Measurements from ENCODE around the gene AZU1. TPM values are rescaled to one million over a fixed set of nuclear protein-coding genes. Genes with fewer than 3 reads are reported as not detected.

Gene AZU1
- total and polyA plus RNA-seq, 8 donors: 0.53 to 1.5 (median 0.77) TPM; not detected in 4

GRCh38 chr19:861141-861755 is 33.6 kb downstream of the AZU1 start:
- peak overlapping the region; percentile 38 to 48 (median 42) for H3K4me3 ChIP-seq
- H3K36me3 ChIP-seq: no peaks in the 10 kb centered on the region
- intact Hi-C loops (cut with DNase I; ENCODE audit: low total_unique reads): no loop called here
- TF ChIP-seq, protein P1, sequence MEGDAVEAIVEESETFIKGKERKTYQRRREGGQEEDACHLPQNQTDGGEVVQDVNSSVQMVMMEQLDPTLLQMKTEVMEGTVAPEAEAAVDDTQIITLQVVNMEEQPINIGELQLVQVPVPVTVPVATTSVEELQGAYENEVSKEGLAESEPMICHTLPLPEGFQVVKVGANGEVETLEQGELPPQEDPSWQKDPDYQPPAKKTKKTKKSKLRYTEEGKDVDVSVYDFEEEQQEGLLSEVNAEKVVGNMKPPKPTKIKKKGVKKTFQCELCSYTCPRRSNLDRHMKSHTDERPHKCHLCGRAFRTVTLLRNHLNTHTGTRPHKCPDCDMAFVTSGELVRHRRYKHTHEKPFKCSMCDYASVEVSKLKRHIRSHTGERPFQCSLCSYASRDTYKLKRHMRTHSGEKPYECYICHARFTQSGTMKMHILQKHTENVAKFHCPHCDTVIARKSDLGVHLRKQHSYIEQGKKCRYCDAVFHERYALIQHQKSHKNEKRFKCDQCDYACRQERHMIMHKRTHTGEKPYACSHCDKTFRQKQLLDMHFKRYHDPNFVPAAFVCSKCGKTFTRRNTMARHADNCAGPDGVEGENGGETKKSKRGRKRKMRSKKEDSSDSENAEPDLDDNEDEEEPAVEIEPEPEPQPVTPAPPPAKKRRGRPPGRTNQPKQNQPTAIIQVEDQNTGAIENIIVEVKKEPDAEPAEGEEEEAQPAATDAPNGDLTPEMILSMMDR (IDR thresholded peaks at IDR 0.05): no peak
- TF ChIP-seq POLR2A (IDR thresholded peaks at IDR 0.05) (no peak), POLR2AphosphoS5 (IDR thresholded peaks at IDR 0.05) (no peak), EP300 (IDR thresholded peaks at IDR 0.05) (no peak)
- H3K27ac ChIP-seq: no peak overlapping the region
- no peak for DNase-seq
- peaks cover 0 to 61% (median 28%) of the 10 kb centered on the region in 3 donors for H3K27me3 ChIP-seq
- H3K4me1 ChIP-seq: peaks cover 29 to 54% (median 44%) of the 10 kb centered on the region in 4 donors
- no peaks in the 10 kb centered on the region for H3K9me3 ChIP-seq
- WGBS, 5 donors: 28 to 70% (median 64%) methylated on average over 2 to 31 of the region's 35 CpGs

- Histone ChIP-seq H3K27me3 (peaks cover 0 to 56% (median 28%) of the 10 kb centered on the region in 3 donors), H3K36me3 (peaks cover 0 to under 1% (median 0%) of the 10 kb centered on the region in 4 donors), H3K4me3 (peak overlapping the region in 3 of 4 donors; percentile 4 to 48 (median 44)), H3K4me1 (peaks cover 29 to 54% (median 44%) of the 10 kb centered on the region in 4 donors), H3K27ac (peak overlapping the region in 1 of 5 donors; percentile 3), H3K9me3 (no peaks in the 10 kb centered on the region)
- intact Hi-C loops (cut with DNase I; ENCODE audit: low total_unique reads): no loop called here
- WGBS, 5 donors: 13 to 30% (median 18%) methylated on average over 30 to 60 of the region's 60 CpGs
- DNase-seq: peak in 1 of 2 donors; percentile 78
- TF ChIP-seq POLR2AphosphoS5 (IDR thresholded peaks at IDR 0.05): no peak
- no peak for TF ChIP-seq EP300 (IDR thresholded peaks at IDR 0.05)
- TF ChIP-seq POLR2A (IDR thresholded peaks at IDR 0.05): no peak
- TF ChIP-seq, protein P1 (IDR thresholded peaks at IDR 0.05): no peak
Observed at GRCh38 chr19:861756-862580, 34.3 kb downstream of the AZU1 start.

DNA sequence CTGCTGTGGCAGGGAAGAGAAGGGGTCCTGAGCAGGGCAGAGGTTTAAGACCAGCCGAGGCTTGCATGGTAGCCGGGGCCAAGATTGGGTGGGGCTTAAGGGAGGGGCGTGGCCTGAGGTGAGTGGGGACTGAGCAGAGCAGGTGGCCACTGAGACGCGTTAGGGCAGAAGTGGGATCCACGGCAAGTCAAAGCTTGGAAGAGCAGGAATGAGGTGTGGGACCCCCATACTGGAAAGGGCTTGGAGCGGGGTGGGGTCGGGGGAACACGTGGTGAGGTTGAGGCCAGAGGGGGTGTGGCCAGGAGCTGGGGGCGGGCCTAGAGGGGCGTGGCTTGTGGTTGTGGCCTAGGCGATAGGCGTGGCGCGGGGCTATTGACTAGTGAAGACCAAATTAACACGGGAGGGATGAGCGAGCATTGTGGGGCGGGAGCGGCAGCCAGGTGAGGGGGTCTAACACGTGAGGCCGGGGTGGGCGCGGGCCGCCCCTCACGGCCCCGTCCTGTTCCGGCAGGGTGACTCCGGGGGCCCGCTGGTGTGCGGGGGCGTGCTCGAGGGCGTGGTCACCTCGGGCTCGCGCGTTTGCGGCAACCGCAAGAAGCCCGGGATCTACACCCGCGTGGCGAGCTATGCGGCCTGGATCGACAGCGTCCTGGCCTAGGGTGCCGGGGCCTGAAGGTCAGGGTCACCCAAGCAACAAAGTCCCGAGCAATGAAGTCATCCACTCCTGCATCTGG is 35.1 kb downstream of the AZU1 start:
- intact Hi-C loops (cut with DNase I; ENCODE audit: low total_unique reads): no loop called here
- peaks cover 3 to 8% (median 5%) of the 10 kb centered on the region in 4 donors for H3K36me3 ChIP-seq
- H3K4me1 ChIP-seq: peaks cover 29 to 54% (median 44%) of the 10 kb centered on the region in 4 donors
- H3K27ac ChIP-seq: peak overlapping the region in 1 of 5 donors; percentile 24
- WGBS, 5 donors: 10 to 30% (median 15%) methylated on average over 35 to 48 of the region's 48 CpGs
- peak overlapping the region in 2 of 4 donors; percentile 25 to 28 for H3K4me3 ChIP-seq
- no peaks in the 10 kb centered on the region for H3K9me3 ChIP-seq
- peak; percentile 61 to 86 for DNase-seq
- no peak for TF ChIP-seq POLR2A (IDR thresholded peaks at IDR 0.05)
- no peak for TF ChIP-seq POLR2AphosphoS5 (IDR thresholded peaks at IDR 0.05)
- TF ChIP-seq, protein P1 (IDR thresholded peaks at IDR 0.05): no peak
- no peak for TF ChIP-seq EP300 (IDR thresholded peaks at IDR 0.05)
- H3K27me3 ChIP-seq: peaks cover 0 to 51% (median 28%) of the 10 kb centered on the region in 3 donors

DNA sequence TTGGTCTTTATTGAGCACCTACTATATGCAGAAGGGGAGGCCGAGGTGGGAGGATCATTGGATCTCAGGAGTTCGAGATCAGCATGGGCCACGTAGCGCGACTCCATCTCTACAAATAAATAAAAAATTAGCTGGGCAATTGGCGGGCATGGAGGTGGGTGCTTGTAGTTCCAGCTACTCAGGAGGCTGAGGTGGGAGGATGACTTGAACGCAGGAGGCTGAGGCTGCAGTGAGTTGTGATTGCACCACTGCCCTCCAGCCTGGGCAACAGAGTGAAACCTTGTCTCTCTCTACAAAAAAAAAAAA is 35.6 kb downstream of the AZU1 start:
- peak overlapping the region in 3 of 5 donors; percentile 24 to 41 (median 32) for H3K27ac ChIP-seq
- H3K27me3 ChIP-seq: peaks cover 0 to 49% (median 28%) of the 10 kb centered on the region in 3 donors
- 71 to 80% (median 72%) methylated on average over 7 of the region's 7 CpGs for WGBS, 5 donors
- peak overlapping the region in 2 of 4 donors; percentile 25 to 28 for H3K4me3 ChIP-seq
- TF ChIP-seq EP300 (IDR thresholded peaks at IDR 0.05) (no peak), POLR2AphosphoS5 (IDR thresholded peaks at IDR 0.05) (no peak), POLR2A (IDR thresholded peaks at IDR 0.05) (no peak)
- TF ChIP-seq, protein P1 (IDR thresholded peaks at IDR 0.05): no peak
- no peak for DNase-seq
- no peaks in the 10 kb centered on the region for H3K9me3 ChIP-seq
- intact Hi-C loops (cut with DNase I; ENCODE audit: low total_unique reads): no loop called here
- H3K36me3 ChIP-seq: peaks cover 8 to 13% (median 10%) of the 10 kb centered on the region in 4 donors
- peaks cover 29 to 58% (median 44%) of the 10 kb centered on the region in 4 donors for H3K4me1 ChIP-seq

All from stomach (tissue), 9 donors.